GM19467 (cell line): ENCODE data around the gene ALPL.

Source experiments
- ATAC-seq: cut with Tn5 transposase; IDR thresholded peaks from one replicate; pipeline ENCODE4 v1.9.1; 2021; ENCODE audit warnings: mild to moderate bottlenecking, moderate library complexity; ENCODE audit not compliant: unreplicated experiment

The ALPL gene

GRCh38 chr1:21526441-21526840 lies 17.2 kb downstream of the ALPL start:
- ATAC-seq: no peak

GRCh38 chr1:21530368-21531016 lies 21.3 kb downstream of the ALPL start:
- ATAC-seq: no peak

GRCh38 chr1:21531241-21531640 lies 22.0 kb downstream of the ALPL start:
- no peak for ATAC-seq

- ATAC-seq: no peak
Observed at GRCh38 chr1:21532496-21532895, 23.3 kb downstream of the ALPL start.

GRCh38 chr1:21532992-21533534 lies 23.8 kb downstream of the ALPL start:
- no peak for ATAC-seq

- no peak for ATAC-seq
Observed at GRCh38 chr1:21534146-21534545, 24.9 kb downstream of the ALPL start.

GRCh38 chr1:21534674-21535378 lies 25.6 kb downstream of the ALPL start:
- no peak for ATAC-seq

- no peak for ATAC-seq
Observed at GRCh38 chr1:21536218-21536617, 27.0 kb downstream of the ALPL start.

GRCh38 chr1:21537511-21537931 lies 28.3 kb downstream of the ALPL start:
- ATAC-seq: no peak

GRCh38 chr1:21537932-21538630 lies 28.9 kb downstream of the ALPL start:
- ATAC-seq: no peak

- no peak for ATAC-seq
Observed at GRCh38 chr1:21539933-21540332, 30.7 kb downstream of the ALPL start.

- no peak for ATAC-seq
Observed at GRCh38 chr1:21541329-21541728, 32.1 kb downstream of the ALPL start.

GRCh38 chr1:21541835-21542234 lies 32.6 kb downstream of the ALPL start:
- ATAC-seq: no peak

- no peak for ATAC-seq
Observed at GRCh38 chr1:21543598-21543997, 34.4 kb downstream of the ALPL start.

GRCh38 chr1:21544095-21544494 lies 34.9 kb downstream of the ALPL start:
- ATAC-seq: no peak

GRCh38 chr1:21546122-21546825 lies 37.1 kb downstream of the ALPL start:
- ATAC-seq: no peak

- ATAC-seq: no peak
Observed at GRCh38 chr1:21547876-21548275, 38.7 kb downstream of the ALPL start.

GRCh38 chr1:21550097-21550496 lies 40.9 kb downstream of the ALPL start:
- ATAC-seq: no peak

GRCh38 chr1:21550866-21551475 lies 41.7 kb downstream of the ALPL start:
- ATAC-seq: no peak

GRCh38 chr1:21552715-21553114 lies 43.5 kb downstream of the ALPL start:
- ATAC-seq: no peak
